Loucy (cell line): Measurements from ENCODE around the gene EVI2B.

Experiments used
- H2AFZ ChIP-seq: fragments of 200-600 bp; sonication (generic); 2 replicates; pipeline ENCODE4 v1.6.0; 2016; ENCODE audit warnings: antibody characterized with exemption, mild to moderate bottlenecking, low read length, moderate library complexity
- H3F3A ChIP-seq: fragments of 200-600 bp; 2 replicates; pipeline ENCODE4 v1.6.0; 2016; ENCODE audit warnings: antibody characterized with exemption, low read depth, mild to moderate bottlenecking
- H3K27me3 ChIP-seq: fragments of 200-600 bp; sonication (generic); 2 replicates; pipeline ENCODE4 v1.6.1; 2014; ENCODE audit warnings: low read length, mild to moderate bottlenecking; ENCODE audit not compliant: insufficient read depth, poor library complexity, severe bottlenecking
- H3K36me3 ChIP-seq: fragments of 200-600 bp; sonication (generic); 2 replicates; pipeline ENCODE4 v1.6.1; 2016; ENCODE audit warnings: low read length; ENCODE audit not compliant: insufficient read depth
- H3K4me1 ChIP-seq: fragments of 200-600 bp; sonication (generic); 2 replicates; pipeline ENCODE4 v1.5.1; 2014; ENCODE audit warnings: low read length, mild to moderate bottlenecking; ENCODE audit not compliant: insufficient read depth, poor library complexity, severe bottlenecking
- H3K4me2 ChIP-seq: fragments of 200-600 bp; sonication (generic); 2 replicates; pipeline ENCODE4 v1.6.0; 2014; ENCODE audit warnings: antibody characterized with exemption, low read length, low read depth, mild to moderate bottlenecking; ENCODE audit not compliant: poor library complexity, severe bottlenecking
- H3K4me3 ChIP-seq: fragments of 200-600 bp; sonication (generic); 2 replicates; pipeline ENCODE4 v1.5.1; 2014; ENCODE audit warnings: low read length, mild to moderate bottlenecking, mixed read lengths; ENCODE audit not compliant: poor library complexity, severe bottlenecking
- H3K79me2 ChIP-seq: fragments of 200-600 bp; sonication (generic); 2 replicates; pipeline ENCODE4 v1.6.1; 2014; ENCODE audit warnings: low read length; ENCODE audit not compliant: insufficient read depth
- H3K9ac ChIP-seq: fragments of 200-600 bp; sonication (generic); 2 replicates; pipeline ENCODE4 v1.6.0; 2014; ENCODE audit warnings: mild to moderate bottlenecking, low read depth, low read length, moderate library complexity; ENCODE audit not compliant: poor library complexity, severe bottlenecking
- H3K9me2 ChIP-seq: fragments of 200-600 bp; sonication (generic); replicated peaks from 2 replicates; pipeline ENCODE4 v1.6.1; 2016; ENCODE audit warnings: low read depth, low read length, mixed read lengths
- H3K9me3 ChIP-seq: fragments of 200-600 bp; sonication (generic); 2 replicates; pipeline ENCODE4 v1.6.1; 2014; ENCODE audit warnings: mild to moderate bottlenecking, antibody characterized with exemption, low read length, low read depth; ENCODE audit not compliant: insufficient read depth
- H4K20me1 ChIP-seq: fragments of 200-600 bp; sonication (generic); 2 replicates; pipeline ENCODE4 v1.6.0; 2014; ENCODE audit warnings: antibody characterized with exemption, low read length, mild to moderate bottlenecking; ENCODE audit not compliant: insufficient read depth, poor library complexity, severe bottlenecking
- CTCF ChIP-seq: fragments of 200-600 bp; sonication (generic); conservative IDR thresholded peaks from 2 replicates; pipeline ENCODE4 v1.5.1; 2014; ENCODE audit warnings: mild to moderate bottlenecking, antibody characterized with exemption, low read length
- EZH2phosphoT487 ChIP-seq: fragments of 200-600 bp; IDR thresholded peaks from 2 replicates; pipeline ENCODE4 v1.6.1; 2018; ENCODE audit warnings: antibody characterized with exemption, mild to moderate bottlenecking, moderate library complexity, borderline replicate concordance

EVI2B gene

GRCh38 chr17:31320791-31321190 lies 6.9 kb upstream of the EVI2B start:
- Histone ChIP-seq H3K4me1 (peaks cover 53% of the 10 kb centered on the region), H4K20me1 (no peaks in the 10 kb centered on the region), H2AFZ (no peak overlapping the region), H3K9ac (peak overlapping the region; percentile 74), H3K9me3 (no peaks in the 10 kb centered on the region), H3K79me2 (peaks cover 49% of the 10 kb centered on the region), H3K36me3 (peaks cover 2% of the 10 kb centered on the region; the same call in 1 of the 2 replicates), H3F3A (peaks cover 5% of the 10 kb centered on the region; the same call in 1 of the 2 replicates), H3K27me3 (no peaks in the 10 kb centered on the region), H3K9me2 (no peaks in the 10 kb centered on the region), H3K4me3 (peak overlapping the region; percentile 73), H3K4me2 (peak overlapping the region; percentile 83)
- TF ChIP-seq CTCF (no peak), EZH2phosphoT487 (no peak)

- Histone ChIP-seq H3F3A (peaks cover 5% of the 10 kb centered on the region; the same call in 1 of the 2 replicates), H3K4me2 (peak overlapping the region; percentile 83), H3K4me3 (peak overlapping the region; percentile 73), H3K27me3 (no peaks in the 10 kb centered on the region), H3K4me1 (peaks cover 54% of the 10 kb centered on the region), H4K20me1 (no peaks in the 10 kb centered on the region), H3K9ac (peak overlapping the region; percentile 74), H2AFZ (no peak overlapping the region), H3K9me2 (no peaks in the 10 kb centered on the region), H3K36me3 (no peaks in the 10 kb centered on the region), H3K9me3 (no peaks in the 10 kb centered on the region), H3K79me2 (peaks cover 55% of the 10 kb centered on the region)
- TF ChIP-seq CTCF (no peak), EZH2phosphoT487 (no peak)
These were observed 6.4 kb upstream of the EVI2B start for GRCh38 chr17:31320241-31320640.

- peaks cover 62% of the 10 kb centered on the region for H3K79me2 ChIP-seq
- H3K9me2 ChIP-seq = no peaks in the 10 kb centered on the region
- H3K9ac ChIP-seq = peak overlapping the region; percentile 74
- peak overlapping the region; percentile 83 for H3K4me2 ChIP-seq
- no peaks in the 10 kb centered on the region for H3K9me3 ChIP-seq
- H4K20me1 ChIP-seq = no peaks in the 10 kb centered on the region
- no peak for TF ChIP-seq EZH2phosphoT487
- no peak for TF ChIP-seq CTCF
- H3F3A ChIP-seq = peaks cover 9% of the 10 kb centered on the region
- H3K36me3 ChIP-seq = no peaks in the 10 kb centered on the region
- peaks cover 60% of the 10 kb centered on the region for H3K4me1 ChIP-seq
- no peaks in the 10 kb centered on the region for H3K27me3 ChIP-seq
- peak overlapping the region; percentile 73 for H3K4me3 ChIP-seq
- H2AFZ ChIP-seq = no peak overlapping the region
These were observed 5.2 kb upstream of the EVI2B start for GRCh38 chr17:31318851-31319661.
